OCI-M1 (cell line): Measurements from ENCODE around the gene NAP1L5.

ENCODE experiments used
- DNase-seq: peaks from one replicate; lab custom pipeline; 2025; lab: John Stamatoyannopoulos, UW

NAP1L5 gene

DNA sequence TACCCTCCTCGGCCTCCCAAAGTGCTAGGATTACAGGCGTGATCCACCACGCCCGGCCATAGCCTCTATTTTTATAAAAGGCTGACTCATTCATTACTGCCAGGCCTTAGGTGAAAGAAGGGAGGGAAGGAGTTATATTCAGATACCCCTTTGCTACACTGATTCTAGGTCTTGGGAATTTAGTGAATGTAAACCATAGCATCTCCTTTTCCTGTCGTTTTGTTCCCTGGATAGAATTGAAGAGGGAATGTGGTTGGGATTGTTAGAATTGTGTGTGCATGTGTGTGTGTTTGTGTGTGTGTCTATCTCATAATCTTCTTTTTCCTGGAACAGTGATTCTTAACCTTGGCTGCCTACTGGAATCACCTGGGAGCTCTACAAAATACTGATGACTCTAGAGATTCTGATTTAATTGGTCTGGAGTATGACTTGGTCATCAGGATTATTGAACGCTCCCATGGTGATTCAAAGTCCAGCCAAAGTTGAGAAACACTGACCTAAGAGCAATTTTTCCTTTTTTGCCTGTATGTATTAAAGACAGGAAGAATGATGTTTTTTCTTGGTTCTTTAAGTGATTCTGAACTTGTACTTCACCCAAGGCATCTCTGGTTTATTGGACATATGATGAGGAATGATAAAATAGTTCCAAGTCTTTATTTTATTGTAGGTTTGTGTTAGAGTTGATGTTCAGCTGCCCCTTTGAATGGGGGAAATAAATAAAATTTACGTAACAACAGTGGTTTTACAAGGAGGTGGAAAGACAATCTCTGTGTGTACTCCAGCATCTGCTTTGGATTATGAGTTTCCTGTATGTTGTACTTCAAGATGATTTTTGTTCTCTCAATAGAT lies 37.0 kb downstream of the NAP1L5 start:
- no peak for DNase-seq

DNA sequence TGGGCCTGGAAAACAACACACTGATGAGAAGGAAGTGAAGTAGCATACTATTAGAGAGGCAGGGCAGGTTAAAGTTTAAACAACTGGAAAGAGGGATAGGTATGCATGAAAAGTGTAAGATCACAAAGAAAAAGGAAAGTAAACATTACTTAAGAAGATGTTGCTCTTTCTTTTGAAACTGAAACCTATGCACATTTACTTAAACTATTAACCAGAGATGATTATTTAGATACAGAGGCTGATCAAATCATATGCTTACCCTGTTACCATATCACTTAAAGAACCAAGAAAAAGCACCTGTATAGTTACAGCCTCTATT lies 37.8 kb downstream of the NAP1L5 start:
- no peak for DNase-seq

DNA sequence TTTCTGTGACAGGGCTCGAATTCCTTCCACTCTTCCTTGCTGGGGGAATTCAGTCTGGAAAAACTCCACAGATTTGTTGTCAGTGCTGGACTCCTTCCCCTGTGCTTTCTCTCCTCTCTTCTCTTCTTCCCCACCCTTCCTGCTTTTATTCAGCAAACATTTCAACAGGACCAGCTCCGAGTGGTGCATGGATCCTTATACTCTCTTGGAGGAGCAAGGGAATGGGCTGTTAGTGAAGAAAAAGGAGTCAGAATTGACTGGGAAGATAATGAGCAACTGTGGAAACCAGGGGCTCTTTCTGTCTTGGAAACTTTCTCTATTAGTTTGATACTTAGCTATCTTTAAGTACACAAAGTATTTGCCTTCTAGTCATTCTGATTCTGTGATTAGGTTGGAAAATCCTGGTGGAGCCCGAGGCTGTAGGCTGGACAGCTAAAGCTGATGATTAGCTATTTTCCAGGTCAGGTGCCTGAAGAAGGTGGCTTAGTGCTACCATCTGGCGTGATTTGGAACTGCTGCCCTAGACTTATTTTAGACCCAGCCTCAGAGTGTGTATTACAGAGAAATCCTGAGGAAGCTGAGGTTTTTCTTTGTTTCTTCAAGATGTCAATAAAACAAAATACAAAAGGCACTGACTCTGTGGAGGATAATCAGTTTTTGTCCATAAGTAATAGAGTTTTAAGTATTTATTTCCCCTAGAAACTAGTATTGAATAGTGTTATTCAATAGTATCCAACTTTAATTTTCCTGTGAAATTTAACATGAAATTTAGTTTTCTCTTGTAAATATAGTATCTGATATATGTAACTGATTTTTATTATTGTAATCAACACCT lies 38.4 kb downstream of the NAP1L5 start:
- DNase-seq, result peak; percentile 66

DNA sequence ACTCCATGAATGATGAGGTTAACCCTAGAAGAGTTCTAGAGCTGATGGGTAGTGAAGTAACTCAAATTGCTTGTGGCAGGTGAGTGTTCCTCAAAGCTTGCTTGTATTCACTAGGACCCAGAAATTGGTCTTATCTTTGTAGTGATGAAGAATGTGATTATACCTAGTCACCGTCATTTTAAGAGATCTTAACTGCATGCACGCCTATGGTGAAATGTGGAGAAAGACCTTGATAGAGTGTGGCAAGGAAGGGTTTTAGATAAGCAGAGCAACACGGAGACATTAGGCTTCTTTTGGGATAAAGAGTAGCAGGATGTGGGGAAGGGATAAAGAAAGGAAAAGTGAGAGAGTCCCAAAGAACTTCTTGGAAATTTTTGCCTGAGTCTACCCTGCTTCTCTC lies 42.4 kb downstream of the NAP1L5 start:
- DNase-seq, result no peak

DNA sequence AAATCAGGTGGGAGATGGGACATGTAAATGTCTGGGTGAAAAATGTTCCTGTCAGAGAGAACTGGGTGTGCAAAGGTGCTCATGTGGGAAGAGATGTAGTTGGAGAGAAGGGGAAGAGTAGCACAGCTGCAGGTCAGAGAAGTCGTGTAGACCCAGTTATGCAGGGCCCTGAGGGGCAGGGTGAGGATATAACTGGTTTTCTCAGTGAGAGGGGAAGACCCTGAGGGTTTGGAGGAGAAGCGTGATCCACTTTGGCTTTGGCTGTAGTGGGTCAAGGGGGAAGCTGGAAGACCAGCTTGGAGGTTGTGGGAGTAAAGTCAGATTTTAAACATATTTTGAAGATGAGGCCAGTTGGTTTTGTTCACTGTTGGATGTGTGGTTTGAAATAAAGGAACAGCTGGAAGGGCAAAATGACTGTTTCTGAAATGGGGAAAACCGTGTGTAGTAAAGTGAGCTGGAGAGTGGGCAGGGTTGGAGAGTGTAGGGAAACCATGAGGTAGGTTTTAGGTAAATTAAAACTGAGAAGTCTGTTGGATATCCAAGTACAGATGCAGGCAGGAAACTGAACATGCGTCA lies 44.2 kb downstream of the NAP1L5 start:
- no peak for DNase-seq

DNA sequence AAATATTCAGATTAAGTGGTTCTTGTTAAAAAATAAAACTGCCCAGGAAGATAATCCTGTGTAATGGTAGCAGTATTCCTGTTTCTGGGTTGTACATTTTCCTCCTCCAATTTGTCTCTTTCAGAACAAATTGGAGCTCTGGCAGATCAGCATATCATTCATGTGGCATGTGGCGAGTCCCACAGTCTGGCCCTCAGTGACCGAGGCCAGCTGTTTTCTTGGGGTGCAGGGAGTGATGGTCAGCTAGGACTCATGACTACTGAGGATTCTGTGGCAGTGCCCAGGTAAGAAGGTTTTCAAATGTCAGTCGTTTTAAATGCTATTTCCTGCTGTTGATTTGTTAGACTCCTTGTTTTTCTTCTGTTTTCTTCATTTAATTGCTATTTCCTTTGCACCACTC lies 47.9 kb downstream of the NAP1L5 start:
- DNase-seq, result no peak

- no peak for DNase-seq
Observed at GRCh38 chr4:88646528-88647280, 50.9 kb downstream of the NAP1L5 start.

- DNase-seq, result no peak
Observed at GRCh38 chr4:88645994-88646393, 51.6 kb downstream of the NAP1L5 start.
